Measurements from ENCODE around the gene GRID1.

Gene GRID1

DNA sequence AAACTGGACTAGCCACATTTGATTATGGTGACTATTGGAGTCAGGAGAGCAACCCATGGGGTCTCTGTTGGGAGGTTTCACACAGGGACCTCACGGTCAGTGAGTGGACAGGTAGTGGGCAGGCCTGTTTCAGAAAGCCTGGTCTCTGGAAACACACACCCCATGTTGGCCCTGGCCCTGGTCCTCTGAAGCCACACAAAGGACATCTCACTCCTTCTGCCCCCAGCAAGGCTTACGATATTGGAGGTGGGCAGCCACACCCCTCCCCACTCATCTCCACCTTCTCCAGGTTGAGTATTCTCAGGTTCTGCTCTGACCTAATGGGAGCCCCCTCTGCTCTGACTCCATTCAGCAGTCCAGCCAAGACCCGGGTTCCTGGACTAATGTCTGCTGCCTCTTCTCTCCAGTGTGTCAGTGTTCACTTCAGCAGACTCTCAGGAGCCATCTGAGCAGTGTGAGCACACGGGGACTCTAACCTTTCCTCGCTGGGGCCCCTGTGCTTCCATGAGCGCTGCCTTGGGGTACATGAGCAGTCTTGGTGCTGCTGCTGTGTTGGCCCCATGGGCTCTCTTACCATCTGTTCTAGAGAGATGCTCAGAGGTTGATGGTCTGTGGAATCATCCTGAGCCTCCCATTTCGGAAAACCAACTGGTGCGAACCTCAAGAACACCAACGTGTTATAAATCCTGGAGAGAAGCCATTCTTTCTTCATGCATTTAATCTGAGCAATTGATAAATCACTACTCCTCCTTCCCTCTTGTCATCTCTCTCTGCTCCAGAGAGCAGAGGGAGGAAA, 748.6 kb downstream of the GRID1 start:
- no peak for DNase-seq

DNA sequence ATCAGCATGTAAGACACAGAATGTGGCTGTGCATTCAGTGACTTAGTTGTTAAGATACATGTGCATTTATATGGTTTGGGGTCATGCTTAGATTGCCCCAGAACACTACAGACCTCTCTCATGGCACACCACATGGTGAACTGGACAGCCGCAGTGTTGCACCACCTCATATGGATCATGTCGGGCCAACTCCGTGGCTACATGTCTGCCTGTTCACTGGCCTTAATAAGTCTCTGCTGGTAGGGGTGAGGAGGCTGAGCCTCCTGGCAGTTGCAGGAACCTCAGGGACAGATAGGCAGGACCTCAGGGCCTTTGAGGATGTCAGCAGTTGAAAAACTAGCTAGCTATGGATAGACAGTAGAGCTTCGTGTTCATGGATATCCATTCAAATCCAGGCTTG, 751.0 kb downstream of the GRID1 start:
- no peak for DNase-seq

GRCh38 chr10:85614981-85615380, 751.6 kb downstream of the GRID1 start:
- DNase-seq: no peak

GRCh38 chr10:85614566-85614965, 752.0 kb downstream of the GRID1 start:
- DNase-seq: no peak

DNA sequence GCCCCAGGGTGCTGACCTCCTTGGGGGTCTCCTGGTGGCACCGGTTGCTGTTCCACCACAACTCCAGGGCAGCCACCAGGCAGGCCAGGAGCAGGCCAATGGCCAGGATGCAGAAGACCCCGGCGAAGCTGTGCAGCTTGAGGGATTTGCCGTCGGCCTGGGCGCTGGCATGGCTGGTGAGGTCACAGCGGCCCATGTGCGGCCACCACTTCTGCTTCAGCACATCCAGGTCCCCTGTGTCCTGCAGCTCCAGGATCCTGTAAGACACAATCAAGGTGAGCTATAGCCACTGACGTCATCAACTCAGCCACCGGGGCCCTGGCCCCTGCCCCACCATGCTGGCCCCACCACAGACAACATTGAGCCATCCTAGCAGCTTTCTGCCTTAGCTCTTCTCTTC, 753.2 kb downstream of the GRID1 start:
- no peak for DNase-seq

- no peak for DNase-seq
Measured at GRCh38 chr10:85612833-85613232, 753.8 kb downstream of the GRID1 start.

GRCh38 chr10:85612378-85612775, 754.2 kb downstream of the GRID1 start:
- no peak for DNase-seq

DNA sequence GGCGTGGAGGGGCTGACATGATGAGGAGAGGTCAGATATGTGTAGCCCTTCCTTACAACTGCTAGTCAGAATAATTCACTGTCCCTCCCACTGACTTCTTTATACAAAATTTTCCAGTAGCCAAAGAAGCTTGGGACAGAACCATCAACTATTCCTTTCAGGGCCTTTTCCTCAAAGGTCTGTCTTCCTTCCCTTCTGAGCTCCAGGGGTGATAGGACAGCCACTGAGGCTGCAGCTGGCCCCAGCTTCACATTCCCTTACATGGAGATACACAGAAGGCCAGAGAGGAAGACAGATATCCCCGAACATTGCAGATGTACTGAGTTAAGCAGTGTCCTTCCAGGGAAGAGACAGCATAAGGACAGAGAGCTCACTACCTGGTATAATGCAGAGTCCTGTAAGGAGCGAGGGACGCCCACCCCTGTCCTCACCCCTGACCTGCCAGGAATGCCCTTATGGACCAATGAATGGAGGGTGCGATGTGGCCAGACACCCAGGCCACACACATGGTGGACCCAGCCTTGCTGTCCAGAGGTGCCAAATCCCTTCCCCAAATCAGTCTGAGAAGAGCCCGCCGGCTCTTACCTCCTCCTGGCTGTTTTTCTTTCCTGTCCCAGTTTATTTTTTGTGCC, 754.7 kb downstream of the GRID1 start:
- DNase-seq: no peak

DNA sequence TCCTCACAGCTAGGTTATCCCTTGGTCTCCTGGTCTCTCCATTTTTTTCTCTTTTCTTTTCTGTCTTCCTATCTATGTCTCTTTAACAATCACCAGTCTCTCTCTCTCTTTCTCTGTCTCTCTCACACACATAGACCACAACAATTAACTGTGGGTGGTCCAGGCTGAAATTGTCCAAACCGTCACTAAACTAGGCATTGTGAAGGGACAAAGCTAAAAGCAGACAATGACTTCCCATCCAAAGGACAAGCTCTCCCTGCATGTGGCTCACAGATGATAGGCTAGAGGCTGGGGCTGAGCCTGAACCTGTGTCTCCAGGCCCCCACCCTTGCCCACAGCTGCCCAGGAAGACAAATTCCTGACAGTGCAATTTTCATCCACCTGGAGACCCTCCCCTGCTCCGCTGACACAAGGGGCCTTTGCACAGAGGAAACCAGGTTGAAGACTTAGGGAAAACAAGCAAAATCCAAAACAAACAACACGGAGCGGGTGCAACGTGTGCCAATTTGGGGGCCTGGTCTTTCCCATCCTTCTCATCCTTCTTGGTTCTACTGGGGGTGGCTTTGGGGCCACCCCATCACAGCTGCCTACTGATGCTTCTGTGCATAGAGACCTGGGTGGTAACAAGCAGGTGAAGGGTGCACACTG, 755.4 kb downstream of the GRID1 start:
- DNase-seq: no peak

GRCh38 chr10:85610381-85611092, 756.1 kb downstream of the GRID1 start:
- DNase-seq: no peak

DNA sequence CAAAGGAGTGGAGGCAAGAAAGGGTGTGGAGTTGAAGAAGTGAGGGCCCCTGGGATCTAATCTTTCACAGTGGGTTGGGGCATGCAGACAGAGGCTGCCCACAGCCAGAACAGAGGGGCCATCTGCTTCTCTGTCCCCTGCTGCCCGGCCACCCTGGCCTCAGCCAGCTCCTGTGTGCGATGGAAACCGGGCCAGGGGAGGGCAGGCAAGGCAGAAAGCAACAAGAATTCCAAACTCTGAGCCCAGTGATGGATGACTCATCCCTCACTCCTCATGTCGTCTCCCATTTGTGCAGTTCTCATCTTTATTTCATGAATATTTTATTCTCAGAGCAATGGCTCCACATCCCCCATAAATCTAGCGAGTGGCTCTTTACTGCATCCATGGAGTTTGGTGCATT, 757.1 kb downstream of the GRID1 start:
- no peak for DNase-seq

DNA sequence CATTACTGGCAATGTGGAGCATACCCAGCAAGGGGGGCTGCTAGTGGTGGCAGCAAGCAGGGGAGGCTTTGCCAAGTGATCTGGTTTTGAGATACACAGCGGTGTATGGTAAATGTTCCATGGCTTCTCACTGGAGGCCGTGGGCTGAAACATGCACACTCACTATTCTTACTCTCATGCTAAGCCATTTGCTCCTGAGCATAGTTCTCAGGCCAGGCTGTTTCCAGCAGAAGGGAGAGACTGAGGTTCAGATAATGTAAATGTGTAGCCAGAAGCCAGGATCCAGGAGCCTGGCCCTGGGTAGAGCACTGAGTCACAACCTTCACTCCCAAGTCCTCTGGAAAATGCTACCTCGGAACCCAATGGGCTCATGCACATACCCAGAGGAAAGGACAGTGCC, 757.9 kb downstream of the GRID1 start:
- DNase-seq: no peak

GRCh38 chr10:85607043-85607695, 759.4 kb downstream of the GRID1 start:
- DNase-seq: no peak

- no peak for DNase-seq
Measured at GRCh38 chr10:85606401-85606800, 760.2 kb downstream of the GRID1 start.

DNA sequence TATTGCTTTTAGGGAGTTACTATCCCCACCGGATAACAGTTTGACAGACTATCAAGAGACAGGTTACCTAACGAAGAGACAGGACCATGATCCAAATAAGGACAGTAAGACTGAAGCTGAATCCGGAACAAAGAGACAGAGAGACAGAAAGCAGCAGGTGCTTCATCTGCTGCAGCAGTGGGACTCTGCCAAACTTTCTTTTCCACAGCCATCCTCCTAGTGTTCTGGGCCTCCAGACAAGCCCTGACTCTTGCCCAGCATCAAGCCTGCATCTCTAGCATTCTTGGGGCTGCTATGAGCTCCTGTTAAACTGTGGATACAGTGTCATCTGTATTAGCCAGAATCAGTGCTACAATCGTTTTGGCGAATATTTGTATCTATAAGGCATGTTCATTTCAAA, 761.7 kb downstream of the GRID1 start:
- DNase-seq: no peak

DNA sequence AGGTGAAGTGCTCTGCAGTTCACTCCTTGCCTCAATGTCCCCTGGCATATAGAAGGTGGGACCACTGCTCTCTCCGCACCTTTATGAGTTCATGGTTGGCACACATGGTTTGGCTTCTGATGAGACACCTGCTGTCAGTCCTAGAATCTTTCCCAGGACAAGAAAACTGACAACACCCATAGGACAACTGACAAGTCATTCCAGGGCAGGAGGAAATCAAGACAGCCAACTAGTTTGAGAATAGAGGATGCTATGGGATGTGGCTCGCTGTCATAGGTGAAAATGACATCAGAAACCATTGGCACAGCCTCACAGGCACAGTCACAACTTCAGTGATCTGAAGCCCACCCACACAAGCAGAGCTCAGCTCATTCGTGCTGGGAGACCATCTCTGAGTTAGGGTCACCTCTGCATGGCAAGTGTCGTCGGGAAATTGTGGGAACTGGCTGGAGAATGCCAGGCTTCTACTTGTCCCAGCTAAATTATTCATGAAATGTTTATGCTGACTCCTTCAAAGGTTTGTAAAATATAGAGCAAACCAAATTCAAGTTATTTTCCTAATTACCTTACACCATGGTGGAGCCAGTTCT, 762.4 kb downstream of the GRID1 start:
- DNase-seq: no peak

GRCh38 chr10:85603151-85603940, 763.2 kb downstream of the GRID1 start:
- no peak for DNase-seq

DNA sequence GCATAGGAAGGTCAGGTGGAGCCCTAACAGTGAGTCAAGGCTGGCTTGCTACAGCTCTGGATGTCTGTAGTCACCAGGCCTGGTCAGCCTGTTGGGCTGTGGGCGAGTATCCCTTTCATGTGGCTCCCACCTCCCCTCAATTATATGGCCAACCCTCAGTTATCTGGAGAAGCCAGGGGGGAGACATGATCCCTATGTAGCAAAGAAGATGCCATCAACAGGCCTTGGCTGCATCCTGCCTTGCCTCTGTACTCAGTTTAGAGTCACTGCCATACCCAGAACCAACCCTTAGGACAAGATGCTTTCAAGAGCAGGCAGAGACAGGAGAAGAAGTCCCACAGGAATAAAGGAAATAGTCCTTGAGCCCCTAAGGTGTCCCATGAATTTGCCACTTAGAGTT, 763.9 kb downstream of the GRID1 start:
- DNase-seq: no peak

DNA sequence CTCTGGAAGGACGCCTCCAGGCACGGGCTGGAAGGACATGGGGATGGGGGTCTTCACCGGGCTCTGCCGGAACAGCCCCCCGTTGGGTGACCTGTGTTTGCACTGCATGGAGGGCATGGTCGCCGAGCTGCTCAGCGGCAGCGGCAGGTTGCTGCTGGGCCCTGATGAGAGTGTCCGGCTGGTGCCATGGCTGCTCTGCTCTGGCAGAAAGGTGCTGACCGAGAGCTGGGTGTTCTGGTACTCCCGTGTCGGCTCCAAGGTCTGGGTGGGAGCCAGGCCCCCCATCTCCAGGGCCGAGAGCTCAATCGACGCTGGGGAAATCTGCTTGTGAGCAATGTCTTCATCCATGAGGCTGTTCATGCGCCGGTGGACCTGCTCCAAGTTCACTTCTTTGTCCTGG, 764.3 kb downstream of the GRID1 start:
- DNase-seq: no peak

- DNase-seq: no peak
Measured at GRCh38 chr10:85601526-85601925, 765.1 kb downstream of the GRID1 start.

DNA sequence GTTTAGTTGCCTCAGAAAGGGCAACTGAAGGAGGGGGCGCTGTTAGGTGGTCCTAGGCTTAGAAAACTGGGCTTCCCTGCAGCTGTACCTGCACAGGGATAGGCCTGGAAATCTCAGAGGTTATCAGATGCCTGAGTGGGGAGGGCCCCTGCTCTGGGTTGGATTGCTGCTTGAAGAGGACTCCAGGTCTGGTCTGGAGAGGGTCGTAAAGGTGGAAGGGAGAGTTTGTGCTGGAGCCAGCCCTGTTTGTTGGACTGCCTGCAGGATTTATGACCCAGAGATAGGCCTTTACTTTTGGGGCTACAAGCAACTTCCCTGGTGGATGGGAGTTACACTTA, 765.9 kb downstream of the GRID1 start:
- no peak for DNase-seq
